Cardiac muscle cell (in vitro differentiated cells and primary cell): ENCODE measurements around the gene ANGPTL7. TPM values are rescaled to one million over a fixed set of nuclear protein-coding genes. Genes with fewer than 3 reads are reported as not detected.

Source experiments
- DNase-seq, 2 donors: peaks; one replicate each; pipeline versions ENCODE4 v3.0.0 to v3.0.0-alpha.2; 2010 to 2017; ENCODE audit warnings: low read depth in 1 of 2, low spot score in 1 of 2
- H3K27ac ChIP-seq: fragments of 200-600 bp; sonication (generic); 2 replicates; pipeline ENCODE4 v1.5.1; 2016
- H3K27me3 ChIP-seq: fragments of 200-600 bp; sonication (generic); 2 replicates; pipeline ENCODE4 v1.6.0; 2016; ENCODE audit warnings: control low read depth
- H3K36me3 ChIP-seq: fragments of 200-600 bp; sonication (generic); 2 replicates; pipeline ENCODE4 v1.5.1; 2016; ENCODE audit warnings: control low read depth
- H3K4me1 ChIP-seq: fragments of 200-600 bp; sonication (generic); 2 replicates; pipeline ENCODE4 v1.8.1; 2017; ENCODE audit warnings: low read depth, mild to moderate bottlenecking, mixed run types
- H3K4me3 ChIP-seq: fragments of 200-600 bp; sonication (generic); 2 replicates; pipeline ENCODE4 v1.5.1; 2016; ENCODE audit warnings: mild to moderate bottlenecking
- H3K9me3 ChIP-seq: fragments of 200-600 bp; sonication (generic); 2 replicates; pipeline ENCODE4 v1.5.1; 2017; ENCODE audit warnings: low read depth, mild to moderate bottlenecking, control low read depth
- polyA plus RNA-seq: library from polyadenylated mRNA; unstranded; fragments of >200 nt; fragmentation: Nextera tagmentation; extraction: Ambion mirVana; gene quantifications from 2 replicates; pipeline ENCODE4 v1.2.1, GENCODE V29; 2016
- total RNA-seq: library from RNA; depleted of rRNA; stranded (reverse); fragments of >200 nt; gene quantifications from 2 replicates; pipeline ENCODE4 v1.2.3, GENCODE V29; 2016
- TF ChIP-seq, protein P1 (sequence below): IDR thresholded peaks from 2 replicates; pipeline ENCODE4 v1.5.1; 2012; ENCODE audit warnings: low read depth, mild to moderate bottlenecking, low read length

Gene ANGPTL7
- total and polyA plus RNA-seq, 2 experiments from 2014 or later = not detected

DNA sequence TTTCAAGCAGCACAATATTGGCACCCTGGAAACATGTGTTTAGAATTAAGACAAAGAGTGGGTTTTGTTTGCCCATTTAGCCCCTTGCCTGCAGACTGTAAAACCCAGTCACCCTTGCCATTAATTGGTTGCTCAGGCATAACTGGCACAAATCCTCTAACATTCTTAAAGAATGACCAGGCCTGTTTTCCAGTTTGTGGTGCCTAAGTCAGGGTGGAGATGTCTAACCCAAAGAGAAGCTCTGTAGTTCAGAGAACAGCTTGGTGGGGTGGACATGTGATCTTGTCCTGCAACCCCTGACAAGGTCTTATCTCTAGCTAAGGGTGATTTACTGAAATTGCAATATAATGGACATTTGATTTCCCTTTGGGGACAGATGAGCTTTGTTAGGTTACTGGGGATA lies 8.8 kb upstream of the ANGPTL7 start:
- peaks cover 52% of the 10 kb centered on the region for H3K4me1 ChIP-seq
- TF ChIP-seq, protein P1, sequence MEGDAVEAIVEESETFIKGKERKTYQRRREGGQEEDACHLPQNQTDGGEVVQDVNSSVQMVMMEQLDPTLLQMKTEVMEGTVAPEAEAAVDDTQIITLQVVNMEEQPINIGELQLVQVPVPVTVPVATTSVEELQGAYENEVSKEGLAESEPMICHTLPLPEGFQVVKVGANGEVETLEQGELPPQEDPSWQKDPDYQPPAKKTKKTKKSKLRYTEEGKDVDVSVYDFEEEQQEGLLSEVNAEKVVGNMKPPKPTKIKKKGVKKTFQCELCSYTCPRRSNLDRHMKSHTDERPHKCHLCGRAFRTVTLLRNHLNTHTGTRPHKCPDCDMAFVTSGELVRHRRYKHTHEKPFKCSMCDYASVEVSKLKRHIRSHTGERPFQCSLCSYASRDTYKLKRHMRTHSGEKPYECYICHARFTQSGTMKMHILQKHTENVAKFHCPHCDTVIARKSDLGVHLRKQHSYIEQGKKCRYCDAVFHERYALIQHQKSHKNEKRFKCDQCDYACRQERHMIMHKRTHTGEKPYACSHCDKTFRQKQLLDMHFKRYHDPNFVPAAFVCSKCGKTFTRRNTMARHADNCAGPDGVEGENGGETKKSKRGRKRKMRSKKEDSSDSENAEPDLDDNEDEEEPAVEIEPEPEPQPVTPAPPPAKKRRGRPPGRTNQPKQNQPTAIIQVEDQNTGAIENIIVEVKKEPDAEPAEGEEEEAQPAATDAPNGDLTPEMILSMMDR = no peak
- no peaks in the 10 kb centered on the region for H3K36me3 ChIP-seq
- H3K27me3 ChIP-seq = no peaks in the 10 kb centered on the region
- no peak overlapping the region for H3K4me3 ChIP-seq
- H3K27ac ChIP-seq = no peak overlapping the region
- no peaks in the 10 kb centered on the region for H3K9me3 ChIP-seq
- peak in 1 of 2 donors; percentile 53 for DNase-seq

DNA sequence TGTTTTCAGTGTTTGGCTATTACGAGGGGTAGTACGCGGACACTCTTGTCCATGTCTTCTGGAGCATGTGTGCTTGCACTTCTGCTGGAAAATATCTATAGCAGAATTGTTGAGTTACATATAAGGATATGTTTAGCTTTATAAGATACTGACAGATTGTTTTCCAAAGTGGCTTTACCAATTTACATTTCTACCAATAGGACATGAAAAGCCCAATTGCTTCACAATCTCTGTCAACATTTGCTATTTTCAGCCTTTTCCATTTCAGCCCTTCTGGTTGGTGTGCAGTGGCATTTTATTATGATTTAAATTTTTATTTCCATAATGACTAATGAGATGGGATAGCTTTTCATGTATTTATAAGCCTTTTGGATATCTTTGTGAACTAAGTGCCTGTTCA lies 6.3 kb upstream of the ANGPTL7 start:
- TF ChIP-seq, protein P1 = no peak
- H3K4me3 ChIP-seq = no peak overlapping the region
- no peaks in the 10 kb centered on the region for H3K9me3 ChIP-seq
- no peak overlapping the region for H3K27ac ChIP-seq
- H3K27me3 ChIP-seq = no peaks in the 10 kb centered on the region
- H3K36me3 ChIP-seq = no peaks in the 10 kb centered on the region
- peaks cover 32% of the 10 kb centered on the region for H3K4me1 ChIP-seq
- no peak for DNase-seq

DNA sequence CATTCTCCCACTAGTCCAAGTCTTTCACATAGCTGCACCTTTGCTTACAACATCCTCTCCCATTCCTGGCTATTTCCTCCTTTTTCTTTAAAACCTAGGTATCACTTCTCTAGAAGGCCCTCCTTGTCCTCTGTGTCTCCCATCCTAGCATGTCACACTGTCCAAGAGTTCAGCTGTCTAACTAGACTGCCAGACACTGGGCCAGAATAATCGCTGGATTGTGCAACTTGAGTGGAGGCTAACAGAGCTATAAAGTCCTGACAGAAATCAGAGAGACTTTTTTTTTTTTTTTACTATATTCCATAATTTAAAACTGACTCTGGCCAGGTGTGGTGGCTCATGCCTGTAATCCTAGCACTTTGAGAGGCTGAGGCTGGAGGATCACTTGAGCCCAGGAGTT lies 4.2 kb upstream of the ANGPTL7 start:
- peaks cover 19% of the 10 kb centered on the region for H3K4me1 ChIP-seq
- TF ChIP-seq, protein P1 = no peak
- H3K27me3 ChIP-seq = no peaks in the 10 kb centered on the region
- peaks cover 4% of the 10 kb centered on the region for H3K36me3 ChIP-seq
- H3K4me3 ChIP-seq = no peak overlapping the region
- DNase-seq = no peak
- no peaks in the 10 kb centered on the region for H3K9me3 ChIP-seq
- H3K27ac ChIP-seq = no peak overlapping the region

DNA sequence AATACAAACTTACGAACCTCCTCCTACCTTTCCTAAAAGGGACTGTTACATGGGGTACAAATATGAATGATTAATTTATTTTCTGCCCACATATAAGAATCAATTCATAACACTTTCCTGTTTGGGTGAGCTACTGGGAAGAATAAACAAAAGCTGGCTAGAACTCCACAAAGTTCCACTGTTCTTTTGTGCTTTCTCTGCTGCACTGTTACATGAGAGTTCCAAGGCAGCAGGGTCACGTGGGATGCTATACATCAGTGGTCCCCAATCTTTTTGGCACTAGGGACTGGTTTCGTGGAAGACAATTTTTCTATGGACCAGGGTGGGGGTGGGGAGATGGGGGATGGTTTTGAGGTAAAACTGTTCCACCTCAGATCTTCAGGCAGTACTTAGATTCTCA lies 2.2 kb upstream of the ANGPTL7 start:
- H3K27ac ChIP-seq = no peak overlapping the region
- no peaks in the 10 kb centered on the region for H3K27me3 ChIP-seq
- no peak for DNase-seq
- H3K36me3 ChIP-seq = peaks cover 14% of the 10 kb centered on the region
- H3K9me3 ChIP-seq = no peaks in the 10 kb centered on the region
- H3K4me3 ChIP-seq = no peak overlapping the region
- TF ChIP-seq, protein P1 = no peak
- peaks cover 14% of the 10 kb centered on the region for H3K4me1 ChIP-seq

DNA sequence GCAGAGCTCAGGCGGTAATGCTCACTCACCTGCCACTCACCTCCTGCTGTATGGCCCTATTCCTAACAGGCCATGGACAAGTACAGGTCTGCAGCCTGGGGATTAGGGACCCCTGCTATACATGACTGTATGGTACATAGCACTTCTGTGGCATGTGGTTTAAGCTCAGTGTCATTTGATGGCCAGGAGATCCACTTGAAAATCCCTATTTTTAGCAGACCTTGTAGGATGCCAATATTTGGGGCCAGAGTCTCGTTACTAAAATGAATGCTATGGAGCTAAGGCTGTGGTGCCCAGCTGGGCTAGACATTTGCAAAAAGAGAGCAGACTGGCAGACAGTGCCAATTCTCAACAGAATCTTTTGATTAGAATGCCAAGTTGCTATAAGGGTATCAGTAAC lies 1.7 kb upstream of the ANGPTL7 start:
- DNase-seq = no peak
- peaks cover 14% of the 10 kb centered on the region for H3K4me1 ChIP-seq
- TF ChIP-seq, protein P1 = no peak
- H3K4me3 ChIP-seq = no peak overlapping the region
- no peaks in the 10 kb centered on the region for H3K27me3 ChIP-seq
- no peak overlapping the region for H3K27ac ChIP-seq
- H3K9me3 ChIP-seq = no peaks in the 10 kb centered on the region
- peaks cover 14% of the 10 kb centered on the region for H3K36me3 ChIP-seq

DNA sequence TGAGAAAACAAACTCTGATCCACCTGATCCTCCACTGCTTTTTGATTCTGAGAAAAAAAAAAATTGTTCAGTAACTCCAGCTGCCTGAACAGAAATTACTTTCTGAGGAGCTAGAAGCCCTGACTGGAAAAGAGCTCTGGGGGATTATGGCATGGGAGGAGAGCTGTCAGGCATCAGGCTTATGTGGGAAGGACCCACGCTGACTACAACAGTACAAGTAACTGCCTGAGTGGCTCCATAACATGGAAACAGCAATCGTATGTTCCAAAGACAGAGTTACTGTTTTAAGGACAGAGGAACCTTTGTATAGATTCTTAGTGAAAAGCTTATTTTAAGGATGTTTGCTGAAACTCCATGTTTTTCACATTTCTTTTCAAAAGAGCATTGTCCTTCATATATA lies 1.2 kb upstream of the ANGPTL7 start:
- TF ChIP-seq, protein P1 = no peak
- H3K36me3 ChIP-seq = peaks cover 14% of the 10 kb centered on the region
- no peaks in the 10 kb centered on the region for H3K27me3 ChIP-seq
- no peak overlapping the region for H3K4me3 ChIP-seq
- DNase-seq = peak in 1 of 2 donors; percentile 24
- peaks cover 14% of the 10 kb centered on the region for H3K4me1 ChIP-seq
- no peak overlapping the region for H3K27ac ChIP-seq
- no peaks in the 10 kb centered on the region for H3K9me3 ChIP-seq
